ENCODE data around the gene REM1.
"Not testable (repeated sequence)": the region's sequence is repeated elsewhere in the genome, so short reads cannot be mapped to it uniquely, and the experiment has no call there.

The REM1 gene

DNA sequence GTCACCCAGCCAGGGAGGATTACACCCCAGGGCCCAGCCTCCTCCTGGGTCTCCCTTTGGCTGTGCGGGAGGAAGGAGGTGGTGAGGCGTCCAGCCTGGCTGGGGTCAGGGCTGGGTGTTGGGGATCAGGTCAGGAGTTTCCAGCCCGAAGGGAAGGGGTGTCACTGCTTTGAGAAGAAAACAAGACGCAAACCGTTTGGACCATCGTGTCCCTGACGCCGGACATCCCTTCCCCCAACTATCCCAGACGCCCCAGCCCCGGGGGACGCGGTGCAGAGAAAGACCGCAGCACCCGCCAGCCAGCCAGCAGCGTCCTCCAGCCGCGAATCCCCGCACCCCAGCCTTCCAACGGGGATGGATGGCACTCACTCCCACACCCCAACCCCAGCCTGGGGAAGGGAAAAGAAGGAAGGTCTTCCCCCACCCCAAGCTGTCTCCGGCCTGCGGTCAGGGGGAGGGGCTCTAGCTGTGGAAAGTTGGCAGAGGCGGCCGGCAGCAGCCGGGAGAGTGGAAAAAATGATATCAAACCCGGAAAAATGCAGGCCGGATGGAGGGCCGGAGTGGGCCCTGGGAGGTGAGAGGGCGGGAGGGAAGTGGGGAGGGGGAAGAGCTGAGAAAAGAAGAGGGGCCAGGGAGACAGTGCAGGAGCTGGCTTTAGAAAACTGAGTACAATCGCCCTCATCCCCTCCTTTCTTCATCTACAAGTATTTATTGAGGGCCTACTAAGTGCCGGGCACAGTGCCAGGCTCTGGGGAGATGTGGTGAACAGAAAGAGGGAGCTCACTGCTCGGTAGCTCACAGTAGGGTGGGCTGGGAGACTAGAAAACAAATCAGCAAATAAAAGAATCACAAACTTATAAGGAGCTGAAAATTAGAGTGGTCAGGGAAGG lies 10.6 kb downstream of the REM1 start:
- no peak for DNase-seq

- DNase-seq, result no peak
Measured at GRCh38 chr20:31488115-31488514, 13.0 kb downstream of the REM1 start.

GRCh38 chr20:31489152-31489551 lies 14.1 kb downstream of the REM1 start:
- no peak for DNase-seq

DNA sequence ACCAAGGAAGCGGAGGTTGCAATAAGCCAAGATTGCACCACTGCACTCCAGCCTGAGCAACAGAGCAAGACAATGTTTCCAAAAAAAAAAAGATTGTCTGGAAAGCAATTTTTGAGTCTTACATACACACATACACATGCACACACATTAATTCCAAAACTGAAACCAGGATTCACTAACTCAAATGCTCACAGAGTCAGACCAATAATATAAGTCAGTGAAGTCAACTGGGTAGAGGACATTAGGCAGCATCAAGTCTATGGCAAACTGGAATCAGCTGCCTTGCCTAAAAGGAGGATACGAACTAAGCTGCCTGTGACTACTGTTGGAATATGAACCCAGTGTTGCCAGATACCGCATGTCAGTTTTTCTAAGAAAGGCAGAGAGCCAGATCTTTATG lies 15.7 kb downstream of the REM1 start:
- no peak for DNase-seq

DNA sequence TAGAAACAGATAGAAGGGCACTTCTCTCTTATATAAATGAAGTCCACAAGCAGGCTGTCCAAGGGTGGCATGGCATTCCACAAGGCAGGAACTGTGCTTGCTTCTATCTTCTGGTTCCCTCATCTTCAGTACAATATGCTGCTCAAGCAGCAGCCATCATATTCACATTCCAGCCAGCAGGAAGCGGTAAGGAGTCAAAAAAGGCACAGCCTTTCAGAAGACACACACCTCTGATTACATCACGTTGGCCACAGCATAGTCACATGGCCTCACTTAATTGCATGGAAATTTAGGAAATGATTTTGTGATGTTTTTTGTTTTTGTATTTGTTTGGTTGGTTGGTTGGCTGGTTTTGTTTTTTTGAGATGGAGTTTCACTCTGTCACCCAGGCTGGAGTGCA lies 19.0 kb downstream of the REM1 start:
- no peak for DNase-seq

DNA sequence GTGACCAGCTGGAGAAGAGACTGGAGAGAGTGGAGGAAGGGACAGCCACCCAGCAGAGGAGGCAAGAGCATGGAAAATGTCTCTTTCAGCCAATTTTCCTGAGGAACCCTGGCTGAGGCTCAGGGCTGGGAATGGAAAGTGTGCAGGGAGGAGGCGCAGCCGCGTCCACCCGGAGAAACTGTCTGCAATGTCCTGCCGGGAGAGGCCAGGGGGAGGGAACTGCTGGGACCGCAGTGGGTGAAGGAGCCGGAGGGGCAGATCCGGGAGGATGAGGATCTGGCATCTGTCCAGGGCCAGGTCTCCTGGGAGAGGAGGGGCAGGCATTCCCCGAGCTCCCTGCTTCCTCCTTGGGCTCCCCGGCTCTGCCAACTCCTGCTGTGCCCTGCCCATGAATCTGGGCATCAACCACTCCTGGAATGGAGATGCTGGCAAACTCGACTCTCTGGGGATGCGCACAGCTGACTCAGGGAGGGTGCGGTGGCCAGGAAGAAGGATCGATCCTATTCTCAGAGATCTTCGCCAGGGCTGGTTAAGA lies 21.7 kb downstream of the REM1 start:
- no peak for DNase-seq

DNA sequence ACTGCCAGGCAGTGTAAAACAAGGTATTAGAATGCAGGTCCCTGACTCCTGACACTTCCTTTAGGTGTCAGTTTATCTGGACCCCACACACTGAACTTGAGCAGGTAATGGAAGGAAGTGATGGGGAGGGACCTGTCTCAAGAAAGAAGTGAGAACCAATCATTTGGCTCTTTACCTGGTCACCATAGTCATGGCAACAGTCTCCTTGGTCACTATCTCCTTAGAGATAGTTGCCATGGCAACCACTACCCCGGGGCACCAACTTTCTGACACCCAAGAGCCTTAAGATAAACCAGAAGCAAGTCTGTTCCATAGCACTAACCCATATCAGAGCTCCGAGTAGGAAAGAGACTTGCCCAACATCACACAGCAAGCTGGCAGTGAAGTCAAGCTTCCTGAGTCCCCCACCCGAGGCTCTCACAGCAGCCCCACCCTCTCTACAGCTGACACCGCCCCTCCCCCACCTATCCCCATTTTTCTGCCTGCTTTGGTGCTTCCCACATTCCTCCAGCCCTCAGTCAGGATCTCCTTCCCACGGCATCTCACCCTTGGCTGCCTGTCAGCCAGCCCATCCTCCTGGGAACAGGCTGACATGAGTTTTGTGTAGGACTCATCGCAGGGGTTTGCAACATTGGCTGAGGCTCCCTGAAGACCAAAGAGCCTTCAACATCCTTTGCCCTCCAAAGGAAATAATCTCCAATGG lies 22.9 kb downstream of the REM1 start:
- no peak for DNase-seq

DNA sequence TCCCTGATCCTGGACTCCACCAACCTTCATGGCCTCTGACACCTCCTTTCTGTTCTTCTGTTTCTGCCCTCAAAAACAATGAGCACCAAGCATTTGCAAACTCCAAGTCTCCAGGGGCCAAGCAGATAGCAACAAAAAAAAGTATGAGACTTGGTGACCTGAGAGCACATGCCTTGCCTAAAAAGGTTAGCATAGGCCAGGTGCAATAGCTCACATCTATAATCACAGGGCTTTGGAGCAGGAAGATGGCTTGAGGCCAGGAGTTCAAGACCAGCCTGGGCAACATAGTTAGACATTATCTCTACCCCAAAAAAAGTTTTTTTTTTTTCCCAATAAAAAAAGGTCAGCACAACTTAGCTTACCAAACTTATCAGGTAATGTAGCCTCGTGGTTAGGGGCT lies 25.4 kb downstream of the REM1 start:
- no peak for DNase-seq

DNA sequence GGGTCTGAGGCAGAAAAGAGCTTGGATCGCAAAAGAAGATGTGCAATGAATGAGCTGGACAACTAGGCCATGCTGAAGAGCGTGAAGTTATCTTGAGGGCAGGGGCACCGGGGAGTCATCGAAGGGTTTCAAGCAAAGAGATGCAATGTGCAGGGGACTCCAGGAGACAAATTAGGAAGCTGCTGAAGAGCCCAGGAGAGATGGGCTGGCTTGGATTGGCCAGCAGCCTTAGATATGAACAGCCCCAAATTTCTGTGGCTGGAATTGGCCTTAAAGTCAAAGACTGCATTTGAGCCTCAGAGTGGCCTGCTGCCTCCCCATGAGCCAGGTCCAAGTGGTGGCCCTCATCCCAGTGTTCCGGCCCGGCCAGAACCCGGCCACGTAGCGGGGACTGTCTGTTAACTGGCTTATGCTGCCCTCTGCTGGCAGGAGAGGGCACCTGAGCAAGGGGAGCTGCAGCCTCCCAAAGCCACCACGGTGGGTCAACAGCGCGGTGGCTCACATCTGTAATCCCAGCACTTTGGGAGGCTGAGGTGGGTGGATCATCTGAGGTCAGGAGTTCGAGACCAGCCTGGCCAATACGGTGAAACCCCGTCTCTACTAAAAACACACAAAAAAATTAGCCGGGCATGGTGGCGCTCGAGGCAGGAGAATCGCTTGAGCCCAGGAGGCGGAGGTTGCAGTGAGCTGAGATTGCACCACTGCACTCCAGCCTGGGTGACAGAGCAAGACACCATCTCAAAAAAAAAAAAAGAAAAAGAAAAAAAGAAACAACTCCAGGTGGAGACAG lies 28.0 kb downstream of the REM1 start:
- peak; percentile 74 for DNase-seq

DNA sequence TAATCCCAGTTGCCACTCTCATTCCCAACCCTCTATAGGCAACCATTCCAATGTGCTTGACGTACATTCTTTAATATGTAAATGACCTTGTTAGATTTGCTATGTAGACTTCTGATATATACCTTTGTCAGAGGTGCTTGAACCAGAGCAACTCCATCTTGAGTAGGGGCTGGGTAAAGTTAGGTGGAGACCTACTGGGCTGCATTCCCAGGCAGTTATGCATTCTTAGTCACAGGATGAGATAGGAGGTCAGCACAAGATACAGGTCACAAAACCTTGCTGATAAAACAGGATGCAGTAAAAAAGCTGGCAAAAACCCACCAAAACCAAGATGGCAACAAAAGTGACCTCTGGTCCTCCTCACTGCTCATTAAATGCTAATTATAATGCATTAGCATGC lies 30.8 kb downstream of the REM1 start:
- no peak for DNase-seq

- DNase-seq, result no peak
Measured at GRCh38 chr20:31508517-31509244, 33.6 kb downstream of the REM1 start.

DNA sequence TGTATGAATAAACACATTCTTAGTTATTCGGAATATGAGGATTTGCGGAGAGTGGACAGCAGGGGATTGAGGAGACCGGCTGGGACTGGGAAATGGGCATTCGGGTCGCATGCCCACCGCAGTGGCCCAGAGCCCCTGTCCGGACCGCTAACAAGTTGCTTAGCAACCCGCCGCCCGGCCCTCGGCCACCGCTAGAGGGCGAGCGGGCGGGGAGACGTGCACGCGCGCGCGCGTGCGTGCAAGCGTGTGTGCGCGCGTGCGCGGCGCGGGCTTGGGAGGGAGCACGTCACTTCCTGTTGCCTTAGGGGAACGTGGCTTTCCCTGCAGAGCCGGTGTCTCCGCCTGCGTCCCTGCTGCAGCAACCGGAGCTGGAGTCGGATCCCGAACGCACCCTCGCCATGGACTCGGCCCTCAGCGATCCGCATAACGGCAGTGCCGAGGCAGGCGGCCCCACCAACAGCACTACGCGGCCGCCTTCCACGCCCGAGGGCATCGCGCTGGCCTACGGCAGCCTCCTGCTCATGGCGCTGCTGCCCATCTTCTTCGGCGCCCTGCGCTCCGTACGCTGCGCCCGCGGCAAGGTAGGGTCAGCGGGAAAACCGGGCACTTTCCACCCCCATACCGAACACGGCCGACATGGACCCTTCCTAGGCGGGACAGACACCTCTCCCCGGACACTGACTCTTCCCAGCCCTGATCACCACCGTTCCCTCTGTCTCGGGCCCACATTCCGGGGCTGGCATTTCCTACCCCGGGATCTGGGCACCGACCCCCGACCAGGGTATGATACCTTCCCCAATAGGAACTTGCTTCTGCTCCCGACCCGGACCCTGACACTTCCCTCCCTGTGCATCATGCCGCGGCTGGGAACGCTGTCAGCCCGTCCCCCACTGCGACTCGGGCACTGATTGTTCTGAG lies 39.3 kb downstream of the REM1 start, which contains the start of gene HM13:
Gene HM13 (plus strand): TSS at position 289 of the 918 bp plus-strand sequence. CDS start 110 bp downstream, at position 399.
- DNase-seq, result peak; percentile 83

- DNase-seq, result no peak
Measured at GRCh38 chr20:31515072-31515774, 40.1 kb downstream of the REM1 start.

GRCh38 chr20:31515775-31516107 lies 40.7 kb downstream of the REM1 start:
- no peak for DNase-seq

DNA sequence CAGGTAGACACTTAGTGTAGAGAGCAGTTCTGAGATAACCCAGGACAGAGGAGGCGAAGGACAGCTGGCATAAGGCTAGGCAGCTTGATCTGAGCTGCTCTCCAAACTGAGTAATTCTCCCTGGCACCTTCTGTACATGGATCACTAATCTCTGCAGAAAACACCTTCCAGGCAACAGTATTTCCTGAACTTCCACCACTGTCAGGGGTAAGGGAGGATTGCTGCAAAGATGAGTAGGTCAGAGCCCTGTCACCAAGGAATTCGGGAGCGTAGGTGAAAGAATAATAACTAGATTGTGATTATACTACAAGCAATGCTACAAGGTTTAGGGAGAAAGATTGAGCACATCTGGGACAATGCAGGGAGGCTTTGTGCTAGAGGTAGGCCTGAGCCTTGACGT lies 41.1 kb downstream of the REM1 start:
- DNase-seq, result no peak

DNA sequence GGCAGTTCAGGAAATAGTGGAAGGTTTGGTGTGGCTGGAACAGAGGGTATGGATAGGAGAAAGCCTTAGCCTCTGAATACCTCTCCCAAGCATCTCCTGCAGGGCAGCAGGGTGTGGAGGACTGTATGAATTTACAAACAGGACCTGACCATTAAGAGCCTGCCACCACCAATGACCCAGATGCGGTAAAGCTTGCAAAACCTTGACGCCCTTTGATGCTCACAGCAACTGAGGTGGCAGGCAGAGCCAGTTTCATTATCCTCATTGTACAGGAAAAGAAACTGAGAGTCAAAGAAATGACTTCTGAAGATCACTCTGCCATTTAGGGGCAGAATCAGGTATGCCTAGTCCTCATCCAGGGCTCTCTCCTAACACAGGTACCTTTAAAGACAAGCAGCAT lies 41.6 kb downstream of the REM1 start:
- DNase-seq, result no peak

GRCh38 chr20:31517373-31517772 lies 42.3 kb downstream of the REM1 start:
- DNase-seq, result no peak

DNA sequence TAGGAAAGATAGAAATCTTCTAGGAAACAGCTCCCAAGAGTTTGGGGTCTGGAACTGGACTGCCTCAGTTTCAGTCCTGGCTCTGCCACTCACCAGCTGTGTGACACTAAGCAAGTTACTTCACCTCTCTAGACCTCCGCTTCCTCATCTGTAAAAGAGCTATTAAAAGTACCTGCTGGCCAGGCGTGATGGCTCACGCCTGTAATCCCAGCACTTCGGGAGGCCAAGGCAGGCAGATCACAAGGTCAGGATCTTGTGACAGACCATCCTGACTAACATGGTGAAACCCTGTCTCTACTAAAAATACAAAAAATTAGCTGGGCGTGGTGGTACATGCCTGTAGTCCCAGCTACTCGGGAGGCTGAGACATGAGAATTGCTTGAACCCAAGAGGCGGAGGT lies 46.2 kb downstream of the REM1 start:
- DNase-seq, result not testable (repeated sequence)

DNA sequence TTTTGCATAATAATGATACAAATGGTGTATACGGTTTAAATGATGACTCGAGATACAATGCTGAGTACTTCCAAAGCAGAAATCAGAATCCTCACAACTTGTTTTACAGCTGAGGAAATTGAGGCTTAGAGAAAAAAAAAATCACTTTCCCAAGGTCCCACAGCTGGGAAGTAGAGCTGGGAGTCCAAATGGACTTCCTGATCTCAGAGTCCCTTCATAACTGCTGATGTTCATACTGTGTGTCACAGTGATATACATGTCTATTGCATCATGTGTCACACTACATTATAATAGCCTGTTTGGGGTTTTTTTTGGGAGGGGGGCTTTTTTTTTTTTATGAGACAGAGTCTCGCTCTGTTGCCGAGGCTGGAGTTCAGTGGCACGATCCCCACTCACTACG lies 47.6 kb downstream of the REM1 start:
- no peak for DNase-seq

DNA sequence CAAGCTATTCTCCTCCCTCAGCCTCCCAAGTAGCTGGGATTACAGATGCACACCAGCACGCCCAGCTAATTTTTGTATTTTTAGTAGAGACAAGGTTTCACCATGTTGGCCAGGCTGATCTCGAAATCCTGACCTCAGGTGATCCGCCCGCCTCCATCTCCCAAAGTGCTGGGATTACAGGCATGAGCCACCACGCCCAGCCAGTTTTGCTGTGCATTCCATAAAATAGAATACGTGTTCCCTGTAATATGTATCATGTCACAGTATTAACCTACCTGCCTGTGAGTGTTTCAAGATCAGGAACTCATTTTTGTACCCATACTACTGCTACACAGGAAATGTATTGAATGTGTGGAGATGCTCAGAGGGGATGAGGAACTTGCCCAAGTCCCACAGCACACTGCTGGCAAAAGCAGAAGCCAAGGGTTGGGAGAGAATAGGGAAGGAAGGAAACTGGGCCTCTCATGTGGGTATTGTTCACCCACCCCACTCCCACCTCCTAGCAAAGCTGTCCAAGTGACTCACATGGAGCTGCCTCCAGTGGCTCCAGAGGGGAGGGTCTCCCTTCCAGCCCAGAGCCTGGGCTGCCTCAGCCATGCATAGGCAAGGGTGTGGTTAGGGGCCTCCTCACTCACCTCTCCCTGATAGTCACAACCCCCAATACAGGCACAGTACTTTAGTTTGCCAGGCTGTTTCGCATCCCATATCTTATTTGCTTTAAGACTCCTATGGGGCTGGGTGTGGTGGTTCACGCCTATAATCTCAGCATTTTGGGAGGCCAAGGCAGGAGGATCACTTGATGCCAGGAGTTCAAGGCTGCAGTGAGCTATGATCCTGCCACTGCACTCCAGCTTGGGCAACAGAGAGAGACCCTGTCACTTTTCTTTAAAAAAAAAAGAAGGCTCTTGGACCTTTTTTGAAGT lies 48.5 kb downstream of the REM1 start:
- no peak for DNase-seq

All from activated gamma-delta T cell treated with Interleukin-2 at 50 U/mL for 16 hours (primary cell).